Endothelial cell of umbilical vein (primary cell): ENCODE data around the gene UBR4. TPM values are rescaled to one million over a fixed set of nuclear protein-coding genes. Genes with fewer than 3 reads are reported as not detected.

ENCODE experiments used
- BruUV-seq: library from RNA; stranded (reverse); fragments of 400-500 nt; replicated peaks from 2 replicates; lab custom pipeline; 2021; lab: Mats Ljungman, UMichigan
- CTCF ChIA-PET: fragments of 300-600, 350-600 bp; sonication (Branson Sonifier 250); formaldehyde crosslinking; loops from one replicate; lab custom pipeline; 2021; ENCODE audit warnings: antibody characterized with exemption, inconsistent platforms; lab: Charles Lee
- POLR2A ChIA-PET: fragments of 300-600, 350-600 bp; sonication (Branson Sonifier 250); formaldehyde crosslinking; loops from one replicate; lab custom pipeline; 2021; ENCODE audit warnings: antibody characterized with exemption, inconsistent platforms; lab: Charles Lee
- DNase-seq: peaks from one replicate; pipeline ENCODE4 v3.0.0-alpha.2; 2011; ENCODE audit warnings: low read depth, low spot score
- FAIRE-seq: peaks from 2 replicates; lab custom pipeline; 2011; peaks lifted over from hg19 to GRCh38; lab: Jason Lieb, UNC
- H2AFZ ChIP-seq: 2 replicates; pipeline ENCODE4 v1.6.0; 2012; ENCODE audit warnings: low read depth, low read length, control low read depth, inconsistent platforms
- H3K27ac ChIP-seq: 2 replicates; pipeline ENCODE4 v1.5.1; 2011; ENCODE audit warnings: low read depth, mild to moderate bottlenecking, control low read depth, low read length, moderate library complexity; ENCODE audit not compliant: insufficient read depth
- H3K27me3 ChIP-seq, 2 experiments: 2 replicates each; pipeline versions ENCODE4 v1.6.0 to v1.6.1; 2011; ENCODE audit warnings: low read length in 2 of 2, mixed read lengths in 1 of 2; ENCODE audit not compliant: control insufficient read depth in 2 of 2, insufficient read depth in 2 of 2
- H3K36me3 ChIP-seq, 2 experiments: 2 replicates in 1 of 2; 3 replicates in 1 of 2; pipeline ENCODE4 v1.5.1; 2011; ENCODE audit warnings: low read length in 2 of 2, mild to moderate bottlenecking in 1 of 2, moderate library complexity in 1 of 2; ENCODE audit not compliant: control insufficient read depth in 2 of 2, insufficient read depth in 2 of 2; ENCODE audit errors: extremely low read depth in 1 of 2
- H3K4me1 ChIP-seq: 3 replicates; pipeline ENCODE4 v1.5.1; 2011; ENCODE audit warnings: mild to moderate bottlenecking, low read length; ENCODE audit not compliant: control insufficient read depth, insufficient read depth; ENCODE audit errors: extremely low read depth
- H3K4me2 ChIP-seq: 2 replicates; pipeline ENCODE4 v1.6.1; 2011; ENCODE audit warnings: low read length, control low read depth, mixed read lengths; ENCODE audit not compliant: insufficient read depth
- H3K4me3 ChIP-seq, 3 experiments: fragments of 200-600 bp in 1 of 3; sonication (generic), shearing (Covaris generic) in 1 of 3; replicated peaks in 1 of 3; 2 replicates each; pipeline ENCODE4 v1.5.1; 2011 to 2016; ENCODE audit warnings: control low read depth in 3 of 3, low read length in 3 of 3, mild to moderate bottlenecking in 2 of 3, inconsistent platforms in 1 of 3, low read depth in 1 of 3, moderate library complexity in 1 of 3; ENCODE audit not compliant: insufficient read depth in 1 of 3
- H3K79me2 ChIP-seq: 2 replicates; pipeline ENCODE4 v1.6.0; 2012; ENCODE audit warnings: low read length, inconsistent platforms; ENCODE audit not compliant: control insufficient read depth, insufficient read depth
- H3K9ac ChIP-seq: replicated peaks from 2 replicates; pipeline ENCODE3; 2011; ENCODE audit warnings: low read length, control low read depth; ENCODE audit not compliant: insufficient read depth; ENCODE audit errors: extremely low read depth
- H3K9me1 ChIP-seq: replicated peaks from 3 replicates; pipeline ENCODE4 v1.6.0; 2011; ENCODE audit warnings: mild to moderate bottlenecking, low read length; ENCODE audit not compliant: control insufficient read depth, insufficient read depth; ENCODE audit errors: extremely low read depth
- H3K9me3 ChIP-seq: replicated peaks from 2 replicates; pipeline ENCODE4 v1.5.1; 2012; ENCODE audit warnings: low read length, inconsistent platforms; ENCODE audit not compliant: control insufficient read depth, insufficient read depth
- H4K20me1 ChIP-seq: replicated peaks from 2 replicates; pipeline ENCODE3; 2011; ENCODE audit warnings: mild to moderate bottlenecking, low read length; ENCODE audit not compliant: control insufficient read depth, insufficient read depth; ENCODE audit errors: extremely low read depth
- EZH2 ChIP-seq: IDR thresholded peaks from 2 replicates; pipeline ENCODE4 v1.6.1; 2012; ENCODE audit warnings: borderline replicate concordance, low read depth, mild to moderate bottlenecking, moderate library complexity, low read length, inconsistent platforms; ENCODE audit not compliant: severe bottlenecking
- GATA2 ChIP-seq: IDR thresholded peaks from 2 replicates; pipeline ENCODE4 v1.7.0; 2011; ENCODE audit warnings: low read depth, mild to moderate bottlenecking, moderate library complexity, mixed read lengths, low read length; ENCODE audit not compliant: insufficient read length, insufficient read depth
- JUN ChIP-seq: IDR thresholded peaks from 2 replicates; pipeline ENCODE4 v1.6.1; 2011; ENCODE audit warnings: borderline replicate concordance, low read depth; ENCODE audit not compliant: insufficient read length, insufficient read depth
- MYC ChIP-seq: IDR thresholded peaks from one replicate; pipeline ENCODE4 v1.6.1; 2011; ENCODE audit warnings: mild to moderate bottlenecking, low read depth, low read length
- POLR2AphosphoS5 ChIP-seq: IDR thresholded peaks from 2 replicates; pipeline ENCODE4 v1.6.1; 2012; ENCODE audit warnings: low read depth, mild to moderate bottlenecking, control low read depth, low read length, moderate library complexity; ENCODE audit not compliant: insufficient read depth
- dilution Hi-C: fragments of 300-500 bp; cut with MboI; formaldehyde crosslinking; loops from one replicate; pipeline ENCODE4 v1.15.0; 2019; ENCODE audit warnings: low sequenced_read_pairs; ENCODE audit not compliant: extremely low pct_ligation_motif_present
- intact Hi-C: fragments of 100-400 bp; cut with micrococcal nuclease; formaldehyde crosslinking; loops from one replicate; pipeline ENCODE4 v1.10.0; 2022
- polyA plus RNA-seq, 4 experiments: library from polyadenylated mRNA; depleted of rRNA in 3 of 4; stranded (reverse) in 3 of 4; unstranded in 1 of 4; fragments of >200 nt; gene quantifications; 2 replicates each; pipeline versions ENCODE4 v1.2.1 to v1.2.3, GENCODE V29; 2011 to 2012; ENCODE audit warnings: missing spikeins in 1 of 4
- total RNA-seq: library from RNA; stranded (reverse); gene quantifications from 2 replicates; pipeline ENCODE4 v1.2.3, GENCODE V29; 2021
- TF ChIP-seq, protein P1 (sequence below), 2 donors: IDR thresholded peaks; 1 replicate in 1 of 2; 2 replicates in 1 of 2; pipeline ENCODE4 v1.5.1; 2011; ENCODE audit warnings: low read length in 2 of 2, mild to moderate bottlenecking in 2 of 2, moderate library complexity in 2 of 2, control low read depth in 1 of 2, inconsistent platforms in 1 of 2, low read depth in 1 of 2; ENCODE audit not compliant: insufficient read depth in 1 of 2; ENCODE audit errors: extremely low read depth in 1 of 2
- TF ChIP-seq, protein P2 (sequence below): IDR thresholded peaks from 2 replicates; pipeline ENCODE4 v1.6.1; 2011; ENCODE audit not compliant: insufficient read depth, insufficient read length

Gene UBR4
- total and polyA plus RNA-seq, 2 donors (not counting 3 experiments of a cell fraction or from before 2014, with no cell fraction given) = 125 to 150 TPM

- dilution Hi-C loops = no loop called here
- ChIA-PET CTCF (no interaction called here), POLR2A (no interaction called here)
- H3K9ac ChIP-seq = no peak overlapping the region
- no peak overlapping the region for H3K4me3 ChIP-seq
- no peaks in the 10 kb centered on the region for H3K9me1 ChIP-seq
- TF ChIP-seq POLR2AphosphoS5 = no peak
- no peak for TF ChIP-seq JUN
- TF ChIP-seq GATA2 = no peak
- TF ChIP-seq EZH2 = no peak
- no peak for TF ChIP-seq MYC
- TF ChIP-seq, protein P1, sequence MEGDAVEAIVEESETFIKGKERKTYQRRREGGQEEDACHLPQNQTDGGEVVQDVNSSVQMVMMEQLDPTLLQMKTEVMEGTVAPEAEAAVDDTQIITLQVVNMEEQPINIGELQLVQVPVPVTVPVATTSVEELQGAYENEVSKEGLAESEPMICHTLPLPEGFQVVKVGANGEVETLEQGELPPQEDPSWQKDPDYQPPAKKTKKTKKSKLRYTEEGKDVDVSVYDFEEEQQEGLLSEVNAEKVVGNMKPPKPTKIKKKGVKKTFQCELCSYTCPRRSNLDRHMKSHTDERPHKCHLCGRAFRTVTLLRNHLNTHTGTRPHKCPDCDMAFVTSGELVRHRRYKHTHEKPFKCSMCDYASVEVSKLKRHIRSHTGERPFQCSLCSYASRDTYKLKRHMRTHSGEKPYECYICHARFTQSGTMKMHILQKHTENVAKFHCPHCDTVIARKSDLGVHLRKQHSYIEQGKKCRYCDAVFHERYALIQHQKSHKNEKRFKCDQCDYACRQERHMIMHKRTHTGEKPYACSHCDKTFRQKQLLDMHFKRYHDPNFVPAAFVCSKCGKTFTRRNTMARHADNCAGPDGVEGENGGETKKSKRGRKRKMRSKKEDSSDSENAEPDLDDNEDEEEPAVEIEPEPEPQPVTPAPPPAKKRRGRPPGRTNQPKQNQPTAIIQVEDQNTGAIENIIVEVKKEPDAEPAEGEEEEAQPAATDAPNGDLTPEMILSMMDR (IDR thresholded peaks at IDR 0.05; ENCODE audit: extremely low read depth in 1 of 2, insufficient read depth in 1 of 2, low read depth in 1 of 2, low read length in 2 of 2) = no peak
- TF ChIP-seq, protein P2, sequence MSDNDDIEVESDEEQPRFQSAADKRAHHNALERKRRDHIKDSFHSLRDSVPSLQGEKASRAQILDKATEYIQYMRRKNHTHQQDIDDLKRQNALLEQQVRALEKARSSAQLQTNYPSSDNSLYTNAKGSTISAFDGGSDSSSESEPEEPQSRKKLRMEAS = no peak
- H3K27ac ChIP-seq = no peak overlapping the region
- H3K27me3 ChIP-seq = peaks cover 0 to 2% of the 10 kb centered on the region in 2 experiments
- no peaks in the 10 kb centered on the region for H4K20me1 ChIP-seq
- DNase-seq (no peak), FAIRE-seq (no peak)
- BruUV-seq = no TSS peak
- no peak overlapping the region for H3K4me2 ChIP-seq
- H3K79me2 ChIP-seq = no peaks in the 10 kb centered on the region
- intact Hi-C loops = no loop called here
- H2AFZ ChIP-seq = no peak overlapping the region
- no peaks in the 10 kb centered on the region for H3K36me3 ChIP-seq
- H3K9me3 ChIP-seq = no peaks in the 10 kb centered on the region
- H3K4me1 ChIP-seq = no peaks in the 10 kb centered on the region
Measured at GRCh38 chr1:19028546-19029129, 181.4 kb downstream of the UBR4 start.
